GM19463 (cell line): ENCODE results near the gene ABCC1.
"Not testable (repeated sequence)": the region's sequence is repeated elsewhere in the genome, so short reads cannot be mapped to it uniquely, and the experiment has no call there.

Source experiments
- ATAC-seq: cut with Tn5 transposase; IDR thresholded peaks from one replicate; pipeline ENCODE4 v1.9.1; 2021; ENCODE audit warnings: mild to moderate bottlenecking, moderate library complexity; ENCODE audit not compliant: unreplicated experiment

Gene ABCC1

GRCh38 chr16:16148755-16149154 is 199.3 kb downstream of the ABCC1 start:
- ATAC-seq = no peak

GRCh38 chr16:16149710-16150116 is 200.3 kb downstream of the ABCC1 start:
- no peak for ATAC-seq

- no peak for ATAC-seq
Observed at GRCh38 chr16:16150117-16150877, 200.9 kb downstream of the ABCC1 start.

- ATAC-seq = no peak
Observed at GRCh38 chr16:16150878-16151152, 201.4 kb downstream of the ABCC1 start.

- no peak for ATAC-seq
Observed at GRCh38 chr16:16151315-16151714, 201.9 kb downstream of the ABCC1 start.

- not testable (repeated sequence) for ATAC-seq
Observed at GRCh38 chr16:16153000-16153399, 203.6 kb downstream of the ABCC1 start.

GRCh38 chr16:16154281-16154951 is 205.0 kb downstream of the ABCC1 start:
- no peak for ATAC-seq

- no peak for ATAC-seq
Observed at GRCh38 chr16:16155234-16155633, 205.8 kb downstream of the ABCC1 start.

- no peak for ATAC-seq
Observed at GRCh38 chr16:16157166-16157565, 207.8 kb downstream of the ABCC1 start.

- ATAC-seq = no peak
Observed at GRCh38 chr16:16158082-16158658, 208.8 kb downstream of the ABCC1 start.

GRCh38 chr16:16158741-16159374 is 209.4 kb downstream of the ABCC1 start:
- no peak for ATAC-seq

GRCh38 chr16:16159662-16160061 is 210.2 kb downstream of the ABCC1 start:
- ATAC-seq = no peak

GRCh38 chr16:16161319-16161718 is 211.9 kb downstream of the ABCC1 start:
- ATAC-seq = no peak

- ATAC-seq = not testable (repeated sequence)
Observed at GRCh38 chr16:16161840-16162239, 212.4 kb downstream of the ABCC1 start.

GRCh38 chr16:16162591-16162990 is 213.2 kb downstream of the ABCC1 start:
- ATAC-seq = no peak

GRCh38 chr16:16163109-16163508 is 213.7 kb downstream of the ABCC1 start:
- ATAC-seq = no peak

GRCh38 chr16:16163571-16163970 is 214.2 kb downstream of the ABCC1 start:
- ATAC-seq = no peak

GRCh38 chr16:16164243-16164642 is 214.8 kb downstream of the ABCC1 start:
- ATAC-seq = no peak

GRCh38 chr16:16166085-16166484 is 216.7 kb downstream of the ABCC1 start:
- ATAC-seq = no peak

GRCh38 chr16:16166949-16167348 is 217.5 kb downstream of the ABCC1 start:
- ATAC-seq = no peak

GRCh38 chr16:16167927-16168326 is 218.5 kb downstream of the ABCC1 start:
- ATAC-seq = no peak

- no peak for ATAC-seq
Observed at GRCh38 chr16:16168431-16168830, 219.0 kb downstream of the ABCC1 start.
